Measurements from ENCODE around the gene RNF19B.

RNF19B gene

GRCh38 chr1:32893198-32894018 lies 71.2 kb downstream of the RNF19B start:
- no peak for DNase-seq (ENCODE audit: low read depth)
- TF ChIP-seq CTCF (IDR thresholded peaks at IDR 0.05; ENCODE audit: control insufficient read depth, extremely low read depth, insufficient read depth), result no peak
- H3K4me3 ChIP-seq (ENCODE audit: low read depth, low read length), result no peak overlapping the region

DNA sequence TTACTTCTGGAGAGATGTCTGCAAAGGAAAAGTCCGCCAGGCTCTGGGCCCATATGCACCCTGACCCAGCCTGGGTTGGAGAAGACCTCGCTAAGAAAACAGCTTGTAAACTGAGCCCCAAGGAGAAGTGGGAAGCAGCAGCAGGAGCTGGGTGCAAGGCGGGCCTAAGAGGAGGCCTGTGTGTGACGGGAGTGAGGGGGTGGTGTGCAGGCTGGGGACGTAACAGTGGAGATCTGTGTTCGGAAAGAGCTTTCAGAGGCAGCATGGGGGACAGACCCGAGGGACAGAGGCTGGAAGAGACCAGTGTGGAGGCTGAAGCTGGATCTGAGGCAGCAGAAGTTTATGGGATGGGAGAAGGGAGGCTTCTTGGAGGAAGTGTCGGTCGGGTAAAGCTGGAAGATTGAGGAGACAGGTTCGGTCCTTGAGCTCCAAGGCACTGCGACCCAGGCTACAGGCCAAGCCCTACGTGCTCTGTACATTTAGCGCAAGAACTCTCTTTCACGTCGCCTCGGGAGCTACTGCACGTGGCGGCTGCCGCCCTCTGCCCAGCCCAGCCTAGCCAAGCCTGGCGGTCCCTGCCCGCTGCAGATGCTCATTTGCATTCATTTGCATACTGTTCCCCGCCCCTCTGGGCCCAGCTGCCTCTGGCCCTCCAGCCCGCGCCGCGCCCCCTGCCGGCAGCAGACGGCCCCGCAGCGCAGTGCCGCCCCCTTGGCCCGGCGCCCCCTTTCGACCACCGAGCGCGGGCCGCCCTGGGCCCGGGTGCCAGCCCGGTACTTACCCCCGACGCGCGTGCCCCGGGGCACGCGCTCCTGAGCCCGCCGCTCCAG lies 72.0 kb downstream of the RNF19B start:
- peak; percentile 24; the same call in 1 of the 2 replicates for TF ChIP-seq CTCF (IDR thresholded peaks at IDR 0.05; ENCODE audit: control insufficient read depth, extremely low read depth, insufficient read depth)
- no peak overlapping the region for H3K4me3 ChIP-seq (ENCODE audit: low read depth, low read length)
- DNase-seq (ENCODE audit: low read depth), result no peak

DNA sequence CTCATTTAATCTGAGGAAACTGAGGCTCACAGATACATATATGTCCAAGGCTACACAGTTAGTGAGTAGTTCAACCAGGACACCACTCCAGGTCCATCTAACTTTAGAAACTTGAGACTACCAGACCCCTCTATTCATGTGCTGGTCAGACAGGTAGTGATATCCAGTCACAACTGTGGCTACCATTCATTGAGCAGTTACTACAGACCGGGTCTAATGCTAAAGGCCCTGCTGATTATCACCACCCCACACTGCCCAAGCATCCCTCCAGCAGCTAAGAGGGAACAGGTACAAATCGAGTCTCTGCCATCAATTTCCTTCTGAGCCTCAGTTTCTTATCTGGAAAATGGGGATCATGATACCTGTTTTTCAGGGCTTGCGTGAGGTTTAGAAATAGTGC lies 73.0 kb downstream of the RNF19B start:
- TF ChIP-seq CTCF (IDR thresholded peaks at IDR 0.05; ENCODE audit: control insufficient read depth, extremely low read depth, insufficient read depth), result no peak
- H3K4me3 ChIP-seq (ENCODE audit: low read depth, low read length), result no peak overlapping the region
- no peak for DNase-seq (ENCODE audit: low read depth)

- no peak for DNase-seq (ENCODE audit: low read depth)
- no peak overlapping the region for H3K4me3 ChIP-seq (ENCODE audit: low read depth, low read length)
- no peak for TF ChIP-seq CTCF (IDR thresholded peaks at IDR 0.05; ENCODE audit: control insufficient read depth, extremely low read depth, insufficient read depth)
Measured at GRCh38 chr1:32891241-32891570, 73.4 kb downstream of the RNF19B start.

GRCh38 chr1:32890516-32891240 lies 73.9 kb downstream of the RNF19B start:
- H3K4me3 ChIP-seq (ENCODE audit: low read depth, low read length), result no peak overlapping the region
- no peak for TF ChIP-seq CTCF (IDR thresholded peaks at IDR 0.05; ENCODE audit: control insufficient read depth, extremely low read depth, insufficient read depth)
- no peak for DNase-seq (ENCODE audit: low read depth)

GRCh38 chr1:32889731-32890278 lies 74.8 kb downstream of the RNF19B start:
- DNase-seq (ENCODE audit: low read depth), result no peak
- no peak overlapping the region for H3K4me3 ChIP-seq (ENCODE audit: low read depth, low read length)
- no peak for TF ChIP-seq CTCF (IDR thresholded peaks at IDR 0.05; ENCODE audit: control insufficient read depth, extremely low read depth, insufficient read depth)
